ENCODE results near the gene PLEKHG3. TPM values are rescaled to one million over a fixed set of nuclear protein-coding genes. Genes with fewer than 3 reads are reported as not detected.
"Not testable (repeated sequence)": the region's sequence is repeated elsewhere in the genome, so short reads cannot be mapped to it uniquely, and the experiment has no call there.

Gene PLEKHG3
- total and polyA plus RNA-seq, 2 experiments from 2014 or later, result 23.0 to 83.1 TPM

DNA sequence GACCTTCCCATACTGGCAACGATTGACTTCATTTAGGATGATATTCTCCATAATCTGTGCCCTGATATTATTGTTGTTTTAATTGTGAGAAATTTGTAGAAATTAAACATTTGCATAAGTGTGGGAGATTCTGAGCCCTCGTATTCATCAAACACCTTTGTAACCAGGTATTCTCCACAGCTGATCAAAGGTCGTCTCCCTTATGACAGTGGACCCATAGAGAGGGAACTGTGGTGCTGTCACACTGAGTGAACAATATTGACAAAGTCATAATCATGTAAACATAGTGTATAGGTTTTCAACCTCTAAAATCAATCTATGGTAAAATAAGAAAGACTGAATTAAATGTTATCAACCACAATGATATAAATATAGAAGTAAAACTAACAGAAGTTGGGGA is 14.9 kb upstream of the PLEKHG3 start:
- H3F3A ChIP-seq (replicated peaks; ENCODE audit: low read depth), result no peaks in the 10 kb centered on the region
- no peak overlapping the region for H3K27ac ChIP-seq (ENCODE audit: low read depth)
- H3K36me3 ChIP-seq (ENCODE audit: insufficient read depth), result no peaks in the 10 kb centered on the region
- no peaks in the 10 kb centered on the region for H3K79me2 ChIP-seq (replicated peaks; ENCODE audit: insufficient read depth)
- no peak overlapping the region for H3K4me3 ChIP-seq
- Mint-ChIP-seq H3K4me1 (peaks cover 31% of the 10 kb centered on the region), H3K4me3 (no peak overlapping the region), H3K27ac (no peak overlapping the region), H3K9me3 (no peaks in the 10 kb centered on the region; the same call in 2 of the 3 replicates), H3K27me3 (ENCODE audit: insufficient read depth, low read depth, poor library complexity) (peaks cover 24% of the 10 kb centered on the region), H3K36me3 (ENCODE audit: low read depth) (no peaks in the 10 kb centered on the region)
- ATAC-seq, result no peak
- H3K4me2 ChIP-seq, result no peak overlapping the region
- TF ChIP-seq STAT1 (IDR thresholded peaks at IDR 0.05; ENCODE audit: unreplicated experiment) (no peak), JUNB (IDR thresholded peaks at IDR 0.05; ENCODE audit: unreplicated experiment) (no peak)
- DNase-seq (ENCODE audit: low spot score), result no peak
- no peaks in the 10 kb centered on the region for H3K9me2 ChIP-seq (ENCODE audit: insufficient read depth)
- H3K27me3 ChIP-seq (ENCODE audit: insufficient read depth), result peaks cover 22% of the 10 kb centered on the region; the same call in 1 of the 2 replicates
- no peaks in the 10 kb centered on the region; the same call in 1 of the 2 replicates for H3K4me1 ChIP-seq (ENCODE audit: insufficient read depth)
- H4K20me1 ChIP-seq (replicated peaks; ENCODE audit: insufficient read depth), result no peaks in the 10 kb centered on the region
- H2AFZ ChIP-seq, result no peak overlapping the region

DNA sequence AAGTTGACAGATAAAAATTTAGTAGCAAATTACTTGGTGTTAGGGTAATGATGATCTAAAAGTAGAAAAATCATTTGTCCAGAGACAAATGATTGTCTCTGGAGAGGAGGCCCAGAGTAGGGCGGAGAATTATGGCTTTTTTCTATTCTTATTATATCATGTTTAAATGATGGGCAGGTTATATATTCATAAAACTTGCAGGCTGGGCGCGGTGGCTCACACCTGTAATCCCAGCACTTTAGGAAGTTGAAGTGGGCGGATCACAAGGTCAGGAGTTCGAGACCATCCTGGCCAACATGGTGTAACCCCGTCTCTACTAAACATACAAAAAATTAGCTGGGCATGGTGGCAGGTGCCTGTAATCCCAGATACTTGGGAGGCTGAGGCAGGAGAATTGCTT is 13.6 kb upstream of the PLEKHG3 start:
- not testable (repeated sequence) for H3F3A ChIP-seq (replicated peaks; ENCODE audit: low read depth); H2AFZ ChIP-seq; DNase-seq (ENCODE audit: low spot score); H3K79me2 ChIP-seq (replicated peaks; ENCODE audit: insufficient read depth); H3K36me3 ChIP-seq (ENCODE audit: insufficient read depth); H3K27ac ChIP-seq (ENCODE audit: low read depth); H4K20me1 ChIP-seq (replicated peaks; ENCODE audit: insufficient read depth); H3K9me2 ChIP-seq (ENCODE audit: insufficient read depth); H3K36me3 Mint-ChIP-seq (ENCODE audit: low read depth); H3K9me3 Mint-ChIP-seq; H3K4me2 ChIP-seq; H3K4me3 ChIP-seq; H3K27ac Mint-ChIP-seq; ATAC-seq; H3K4me1 ChIP-seq (ENCODE audit: insufficient read depth); H3K4me3 Mint-ChIP-seq
- Mint-ChIP-seq H3K27me3 (ENCODE audit: insufficient read depth, low read depth, poor library complexity) (peaks cover 22% of the 10 kb centered on the region), H3K4me1 (peaks cover 30% of the 10 kb centered on the region)
- peaks cover 22% of the 10 kb centered on the region; the same call in 1 of the 2 replicates for H3K27me3 ChIP-seq (ENCODE audit: insufficient read depth)

DNA sequence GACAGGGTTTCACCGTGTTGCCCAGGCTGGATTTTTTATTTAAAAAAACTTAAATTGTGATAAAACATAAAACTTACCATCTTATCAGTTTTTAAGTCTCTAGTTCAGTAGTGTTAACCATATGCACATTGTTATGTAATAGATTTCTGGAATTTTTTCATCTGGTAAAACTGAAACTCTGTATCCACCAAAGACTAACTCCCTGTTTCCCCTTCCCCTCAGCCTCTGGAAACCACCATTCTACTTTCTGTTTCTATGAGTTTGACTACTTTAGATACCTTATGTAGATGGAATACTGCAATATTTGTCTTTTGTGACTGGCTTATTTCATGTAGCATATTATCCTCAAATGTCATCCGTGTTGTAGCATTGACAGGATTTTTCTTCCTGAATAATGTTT is 12.8 kb upstream of the PLEKHG3 start:
- H3K9me3 Mint-ChIP-seq, result no peaks in the 10 kb centered on the region
- peaks cover 22% of the 10 kb centered on the region; the same call in 1 of the 2 replicates for H3K27me3 ChIP-seq (ENCODE audit: insufficient read depth)

More for the DNA sequence above, 12.8 kb upstream of the PLEKHG3 start:
- Histone ChIP-seq H3K4me2 (no peak overlapping the region), H2AFZ (no peak overlapping the region), H3K4me1 (ENCODE audit: insufficient read depth) (peaks cover 4% of the 10 kb centered on the region; the same call in 1 of the 2 replicates), H4K20me1 (replicated peaks; ENCODE audit: insufficient read depth) (no peaks in the 10 kb centered on the region), H3K9me2 (ENCODE audit: insufficient read depth) (no peaks in the 10 kb centered on the region), H3K4me3 (no peak overlapping the region), H3K79me2 (replicated peaks; ENCODE audit: insufficient read depth) (no peaks in the 10 kb centered on the region), H3F3A (replicated peaks; ENCODE audit: low read depth) (no peaks in the 10 kb centered on the region), H3K27ac (ENCODE audit: low read depth) (no peak overlapping the region), H3K36me3 (ENCODE audit: insufficient read depth) (no peaks in the 10 kb centered on the region)
- Mint-ChIP-seq H3K4me1 (peaks cover 28% of the 10 kb centered on the region), H3K27ac (no peak overlapping the region), H3K27me3 (ENCODE audit: insufficient read depth, low read depth, poor library complexity) (peaks cover 18% of the 10 kb centered on the region), H3K36me3 (ENCODE audit: low read depth) (no peaks in the 10 kb centered on the region), H3K4me3 (no peak overlapping the region)
- DNase-seq (ENCODE audit: low spot score), result no peak
- TF ChIP-seq POLR2AphosphoS5 (IDR thresholded peaks at IDR 0.05; ENCODE audit: low read depth) (no peak), ZNF331 (CRISPR knock-in tag; IDR thresholded peaks at IDR 0.05; ENCODE audit: low read depth) (no peak), ZNF114 (CRISPR knock-in tag; IDR thresholded peaks at IDR 0.05) (no peak), CREB1 (CRISPR knock-in tag; IDR thresholded peaks at IDR 0.05; ENCODE audit: low read depth) (no peak)
- TF ChIP-seq, protein P1, sequence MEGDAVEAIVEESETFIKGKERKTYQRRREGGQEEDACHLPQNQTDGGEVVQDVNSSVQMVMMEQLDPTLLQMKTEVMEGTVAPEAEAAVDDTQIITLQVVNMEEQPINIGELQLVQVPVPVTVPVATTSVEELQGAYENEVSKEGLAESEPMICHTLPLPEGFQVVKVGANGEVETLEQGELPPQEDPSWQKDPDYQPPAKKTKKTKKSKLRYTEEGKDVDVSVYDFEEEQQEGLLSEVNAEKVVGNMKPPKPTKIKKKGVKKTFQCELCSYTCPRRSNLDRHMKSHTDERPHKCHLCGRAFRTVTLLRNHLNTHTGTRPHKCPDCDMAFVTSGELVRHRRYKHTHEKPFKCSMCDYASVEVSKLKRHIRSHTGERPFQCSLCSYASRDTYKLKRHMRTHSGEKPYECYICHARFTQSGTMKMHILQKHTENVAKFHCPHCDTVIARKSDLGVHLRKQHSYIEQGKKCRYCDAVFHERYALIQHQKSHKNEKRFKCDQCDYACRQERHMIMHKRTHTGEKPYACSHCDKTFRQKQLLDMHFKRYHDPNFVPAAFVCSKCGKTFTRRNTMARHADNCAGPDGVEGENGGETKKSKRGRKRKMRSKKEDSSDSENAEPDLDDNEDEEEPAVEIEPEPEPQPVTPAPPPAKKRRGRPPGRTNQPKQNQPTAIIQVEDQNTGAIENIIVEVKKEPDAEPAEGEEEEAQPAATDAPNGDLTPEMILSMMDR (conservative IDR thresholded peaks at IDR 0.05; ENCODE audit: low read depth in 2 of 2), result no peak
- TF ChIP-seq, protein P2, sequence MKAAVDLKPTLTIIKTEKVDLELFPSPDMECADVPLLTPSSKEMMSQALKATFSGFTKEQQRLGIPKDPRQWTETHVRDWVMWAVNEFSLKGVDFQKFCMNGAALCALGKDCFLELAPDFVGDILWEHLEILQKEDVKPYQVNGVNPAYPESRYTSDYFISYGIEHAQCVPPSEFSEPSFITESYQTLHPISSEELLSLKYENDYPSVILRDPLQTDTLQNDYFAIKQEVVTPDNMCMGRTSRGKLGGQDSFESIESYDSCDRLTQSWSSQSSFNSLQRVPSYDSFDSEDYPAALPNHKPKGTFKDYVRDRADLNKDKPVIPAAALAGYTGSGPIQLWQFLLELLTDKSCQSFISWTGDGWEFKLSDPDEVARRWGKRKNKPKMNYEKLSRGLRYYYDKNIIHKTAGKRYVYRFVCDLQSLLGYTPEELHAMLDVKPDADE (IDR thresholded peaks at IDR 0.05), result no peak
- TF ChIP-seq, protein P3, sequence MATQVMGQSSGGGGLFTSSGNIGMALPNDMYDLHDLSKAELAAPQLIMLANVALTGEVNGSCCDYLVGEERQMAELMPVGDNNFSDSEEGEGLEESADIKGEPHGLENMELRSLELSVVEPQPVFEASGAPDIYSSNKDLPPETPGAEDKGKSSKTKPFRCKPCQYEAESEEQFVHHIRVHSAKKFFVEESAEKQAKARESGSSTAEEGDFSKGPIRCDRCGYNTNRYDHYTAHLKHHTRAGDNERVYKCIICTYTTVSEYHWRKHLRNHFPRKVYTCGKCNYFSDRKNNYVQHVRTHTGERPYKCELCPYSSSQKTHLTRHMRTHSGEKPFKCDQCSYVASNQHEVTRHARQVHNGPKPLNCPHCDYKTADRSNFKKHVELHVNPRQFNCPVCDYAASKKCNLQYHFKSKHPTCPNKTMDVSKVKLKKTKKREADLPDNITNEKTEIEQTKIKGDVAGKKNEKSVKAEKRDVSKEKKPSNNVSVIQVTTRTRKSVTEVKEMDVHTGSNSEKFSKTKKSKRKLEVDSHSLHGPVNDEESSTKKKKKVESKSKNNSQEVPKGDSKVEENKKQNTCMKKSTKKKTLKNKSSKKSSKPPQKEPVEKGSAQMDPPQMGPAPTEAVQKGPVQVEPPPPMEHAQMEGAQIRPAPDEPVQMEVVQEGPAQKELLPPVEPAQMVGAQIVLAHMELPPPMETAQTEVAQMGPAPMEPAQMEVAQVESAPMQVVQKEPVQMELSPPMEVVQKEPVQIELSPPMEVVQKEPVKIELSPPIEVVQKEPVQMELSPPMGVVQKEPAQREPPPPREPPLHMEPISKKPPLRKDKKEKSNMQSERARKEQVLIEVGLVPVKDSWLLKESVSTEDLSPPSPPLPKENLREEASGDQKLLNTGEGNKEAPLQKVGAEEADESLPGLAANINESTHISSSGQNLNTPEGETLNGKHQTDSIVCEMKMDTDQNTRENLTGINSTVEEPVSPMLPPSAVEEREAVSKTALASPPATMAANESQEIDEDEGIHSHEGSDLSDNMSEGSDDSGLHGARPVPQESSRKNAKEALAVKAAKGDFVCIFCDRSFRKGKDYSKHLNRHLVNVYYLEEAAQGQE (IDR thresholded peaks at IDR 0.05; ENCODE audit: unreplicated experiment), result no peak
- ATAC-seq, result no peak
